Stimulated activated CD8-positive, alpha-beta memory T cell treated with anti-CD3 and anti-CD28 coated beads, Interleukin-2, amount 100 ng/mL, for 48 hours (primary cell): Measurements from ENCODE around the gene ZXDC.

Experiments used
- DNase-seq, 2 donors: peaks; one replicate each; pipeline ENCODE4 v3.0.0-alpha.2; 2020; ENCODE audit warnings: low read depth in 2 of 2

ZXDC gene

GRCh38 chr3:126452213-126452612, 23.5 kb downstream of the ZXDC start:
- DNase-seq, result no peak

GRCh38 chr3:126451511-126451910, 24.2 kb downstream of the ZXDC start:
- no peak for DNase-seq

GRCh38 chr3:126450744-126451143, 24.9 kb downstream of the ZXDC start:
- DNase-seq, result no peak

GRCh38 chr3:126450219-126450618, 25.5 kb downstream of the ZXDC start:
- no peak for DNase-seq

- DNase-seq, result no peak
Measured at GRCh38 chr3:126449621-126450051, 26.1 kb downstream of the ZXDC start.

GRCh38 chr3:126448893-126449180, 26.9 kb downstream of the ZXDC start:
- no peak for DNase-seq

GRCh38 chr3:126448136-126448892, 27.4 kb downstream of the ZXDC start:
- DNase-seq, result no peak

- DNase-seq, result no peak
Measured at GRCh38 chr3:126447456-126448106, 28.1 kb downstream of the ZXDC start.

- no peak for DNase-seq
Measured at GRCh38 chr3:126446791-126447190, 28.9 kb downstream of the ZXDC start.

- no peak for DNase-seq
Measured at GRCh38 chr3:126446301-126446700, 29.4 kb downstream of the ZXDC start.

- no peak for DNase-seq
Measured at GRCh38 chr3:126445506-126445905, 30.2 kb downstream of the ZXDC start.

GRCh38 chr3:126442856-126443242, 32.8 kb downstream of the ZXDC start:
- no peak for DNase-seq

GRCh38 chr3:126442094-126442855, 33.4 kb downstream of the ZXDC start:
- DNase-seq, result no peak

GRCh38 chr3:126441256-126441880, 34.3 kb downstream of the ZXDC start:
- no peak for DNase-seq

- DNase-seq, result no peak
Measured at GRCh38 chr3:126440709-126440995, 35.0 kb downstream of the ZXDC start.

- no peak for DNase-seq
Measured at GRCh38 chr3:126439968-126440708, 35.6 kb downstream of the ZXDC start.

GRCh38 chr3:126439346-126439967, 36.2 kb downstream of the ZXDC start:
- no peak for DNase-seq

GRCh38 chr3:126438746-126439145, 36.9 kb downstream of the ZXDC start:
- DNase-seq, result no peak

GRCh38 chr3:126438186-126438585, 37.5 kb downstream of the ZXDC start:
- DNase-seq, result no peak

GRCh38 chr3:126436826-126437717, 38.6 kb downstream of the ZXDC start:
- DNase-seq, result no peak
